Esophagus (tissue), 2 donors: ENCODE results near the gene HPGDS. TPM values are rescaled to one million over a fixed set of nuclear protein-coding genes. Genes with fewer than 3 reads are reported as not detected.
"Not testable (repeated sequence)": the region's sequence is repeated elsewhere in the genome, so short reads cannot be mapped to it uniquely, and the experiment has no call there.

Experiments used
- H3K27ac ChIP-seq, 2 donors: one replicate each; pipeline ENCODE4 v1.5.1; 2013; ENCODE audit warnings: low read depth in 2 of 2, mild to moderate bottlenecking in 2 of 2, inconsistent platforms in 1 of 2, low read length in 1 of 2, moderate library complexity in 1 of 2
- H3K27me3 ChIP-seq, 2 donors: one replicate each; pipeline ENCODE4 v1.6.1; 2013; ENCODE audit warnings: low read length in 2 of 2, control low read depth in 1 of 2, mild to moderate bottlenecking in 1 of 2; ENCODE audit not compliant: insufficient read depth in 2 of 2, control insufficient read depth in 1 of 2
- H3K36me3 ChIP-seq, 2 donors: one replicate each; pipeline ENCODE4 v1.6.1; 2013; ENCODE audit warnings: low read length in 1 of 2; ENCODE audit not compliant: control insufficient read depth in 2 of 2, insufficient read depth in 2 of 2
- H3K4me1 ChIP-seq, 2 donors: one replicate each; pipeline ENCODE4 v1.6.1; 2013; ENCODE audit warnings: low read length in 1 of 2; ENCODE audit not compliant: control insufficient read depth in 2 of 2, insufficient read depth in 2 of 2
- H3K4me3 ChIP-seq, 2 donors: one replicate each; pipeline ENCODE4 v1.5.1; 2013; ENCODE audit warnings: low read length in 2 of 2, mild to moderate bottlenecking in 2 of 2, low read depth in 1 of 2, moderate library complexity in 1 of 2
- H3K9me3 ChIP-seq, 2 donors: one replicate each; pipeline ENCODE4 v1.6.1; 2013; ENCODE audit warnings: mild to moderate bottlenecking in 2 of 2, low read depth in 1 of 2, low read length in 1 of 2, moderate library complexity in 1 of 2; ENCODE audit not compliant: control insufficient read depth in 2 of 2, insufficient read depth in 1 of 2
- WGBS, 2 donors: extraction: QIAGEN DNeasy Blood & Tissue Kit; methylation state at CpG; one replicate each; pipeline ENCODE4 v1.1.7; 2013; 5-methylcytosine and 5-hydroxymethylcytosine counted together
- polyA plus RNA-seq, 2 donors: library from polyadenylated mRNA; stranded (reverse); fragments of 200-250 nt; gene quantifications; one replicate each; pipeline ENCODE4 v1.2.3, GENCODE V29; 2013
- donor health status: healthy with polysubstance abuse.
- donor health status: Bipolar disorder and iron deficiency.

Gene HPGDS
- polyA plus RNA-seq, 2 donors, result 0.33 to 0.44 TPM

DNA sequence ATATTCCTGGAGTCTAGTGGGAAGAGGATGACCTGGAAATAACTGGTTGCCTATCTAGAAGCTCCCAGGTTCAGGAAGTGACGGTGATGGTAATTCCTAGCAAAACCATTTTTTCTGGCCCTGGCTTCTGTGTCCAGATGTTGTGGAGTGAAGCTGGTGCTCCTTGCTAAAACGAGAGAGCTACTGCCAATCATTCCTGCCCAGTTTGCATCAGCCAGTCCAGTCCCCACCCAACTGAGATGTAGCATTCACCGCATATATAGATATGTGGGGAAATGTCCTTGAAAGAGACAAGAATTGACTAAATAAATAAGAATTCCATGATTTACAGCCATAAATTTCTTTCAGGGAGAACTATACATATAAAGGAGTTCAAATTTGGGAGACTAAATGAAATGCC, 6.3 kb downstream of the HPGDS start:
- Histone ChIP-seq H3K4me3 (no peak overlapping the region), H3K27me3 (no peaks in the 10 kb centered on the region), H3K36me3 (no peaks in the 10 kb centered on the region), H3K9me3 (no peaks in the 10 kb centered on the region), H3K4me1 (no peaks in the 10 kb centered on the region), H3K27ac (no peak overlapping the region)
- 77 to 80% methylated on average over 3 of the region's 3 CpGs for WGBS, 2 donors

DNA sequence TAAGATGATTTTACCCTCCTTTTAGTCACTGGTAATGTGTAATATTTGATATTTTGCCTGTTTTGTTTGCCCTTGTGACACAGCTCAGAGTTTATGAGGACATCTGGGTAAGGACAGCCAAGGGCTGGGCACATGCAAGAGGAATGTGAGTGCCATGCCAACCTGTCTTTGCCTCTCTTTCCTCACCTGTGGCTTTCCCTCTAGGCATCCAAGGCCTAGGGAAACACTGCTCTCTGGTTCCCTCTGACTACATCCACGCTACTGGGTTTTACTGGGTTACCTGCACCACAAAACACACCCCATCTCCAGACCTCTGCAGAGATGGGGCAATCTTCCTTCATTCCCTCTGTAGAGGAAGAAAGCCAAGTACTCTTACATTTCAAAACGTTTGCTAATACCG, 7.7 kb downstream of the HPGDS start:
- H3K27ac ChIP-seq, result no peak overlapping the region
- no peaks in the 10 kb centered on the region for H3K36me3 ChIP-seq
- WGBS, 2 donors, result 77 to 82% methylated on average over 3 of the region's 3 CpGs
- H3K27me3 ChIP-seq, result no peaks in the 10 kb centered on the region
- H3K9me3 ChIP-seq, result no peaks in the 10 kb centered on the region
- no peaks in the 10 kb centered on the region for H3K4me1 ChIP-seq
- H3K4me3 ChIP-seq, result no peak overlapping the region

GRCh38 chr4:94334476-94334875, 8.2 kb downstream of the HPGDS start:
- H3K27me3 ChIP-seq, result no peaks in the 10 kb centered on the region
- H3K9me3 ChIP-seq, result no peaks in the 10 kb centered on the region
- H3K27ac ChIP-seq, result no peak overlapping the region
- 68 to 74% methylated on average over 2 of the region's 2 CpGs for WGBS, 2 donors
- no peak overlapping the region for H3K4me3 ChIP-seq
- no peaks in the 10 kb centered on the region for H3K36me3 ChIP-seq
- H3K4me1 ChIP-seq, result no peaks in the 10 kb centered on the region

DNA sequence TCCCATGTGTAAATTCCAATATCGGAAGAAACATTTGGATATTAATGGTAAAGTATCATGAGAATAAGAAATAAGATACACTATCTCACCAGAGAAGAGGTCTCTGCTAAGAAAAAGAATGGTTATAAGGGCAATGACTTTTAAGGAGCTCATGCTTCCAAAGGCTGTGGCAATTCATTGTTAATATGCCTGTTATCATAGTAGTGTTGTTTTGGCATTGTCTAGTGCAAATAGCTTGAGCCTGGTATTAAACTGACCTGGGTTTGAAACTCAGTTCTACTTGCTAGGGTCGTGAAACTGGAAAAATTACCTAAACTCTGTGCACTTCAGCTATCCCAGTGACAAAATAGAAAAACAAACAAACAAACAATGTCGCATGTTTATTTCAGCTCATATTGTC, 8.8 kb downstream of the HPGDS start:
- 83 to 85% methylated on average over 3 of the region's 3 CpGs for WGBS, 2 donors
- no peaks in the 10 kb centered on the region for H3K36me3 ChIP-seq
- no peak overlapping the region for H3K4me3 ChIP-seq
- H3K27ac ChIP-seq, result no peak overlapping the region
- H3K4me1 ChIP-seq, result no peaks in the 10 kb centered on the region
- no peaks in the 10 kb centered on the region for H3K27me3 ChIP-seq
- H3K9me3 ChIP-seq, result no peaks in the 10 kb centered on the region

- H3K4me3 ChIP-seq, result no peak overlapping the region
- H3K27ac ChIP-seq, result no peak overlapping the region
- H3K4me1 ChIP-seq, result no peaks in the 10 kb centered on the region
- 60 to 68% methylated on average over 5 of the region's 5 CpGs for WGBS, 2 donors
- no peaks in the 10 kb centered on the region for H3K9me3 ChIP-seq
- no peaks in the 10 kb centered on the region for H3K36me3 ChIP-seq
- H3K27me3 ChIP-seq, result no peaks in the 10 kb centered on the region
These were observed 9.5 kb downstream of the HPGDS start for GRCh38 chr4:94332983-94333590.

DNA sequence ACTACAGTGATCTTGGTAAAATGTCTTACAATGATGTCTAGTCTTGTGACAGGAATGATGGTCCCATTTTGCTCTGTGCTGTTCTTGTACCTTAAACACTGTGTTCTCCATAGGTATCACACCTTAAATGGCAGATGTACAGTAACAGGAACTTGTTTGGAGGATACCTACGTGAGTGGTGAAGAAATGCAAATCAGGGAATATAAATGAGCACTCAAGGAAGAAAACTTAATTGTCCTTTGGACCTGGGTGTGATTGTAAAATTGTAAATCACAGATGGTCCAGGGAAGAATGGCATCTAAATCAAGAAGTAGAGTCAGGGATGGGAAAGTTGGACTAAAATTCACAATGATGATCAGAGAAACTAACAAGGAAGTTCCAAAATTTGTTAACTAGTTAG, 12.7 kb downstream of the HPGDS start:
- H3K4me3 ChIP-seq, result no peak overlapping the region
- WGBS, 2 donors, result 49 to 60% methylated on average over 1 of the region's 1 CpG
- no peak overlapping the region for H3K27ac ChIP-seq
- H3K9me3 ChIP-seq, result peaks cover 5 to 10% of the 10 kb centered on the region in 2 donors
- no peaks in the 10 kb centered on the region for H3K4me1 ChIP-seq
- H3K27me3 ChIP-seq, result no peaks in the 10 kb centered on the region
- no peaks in the 10 kb centered on the region for H3K36me3 ChIP-seq

DNA sequence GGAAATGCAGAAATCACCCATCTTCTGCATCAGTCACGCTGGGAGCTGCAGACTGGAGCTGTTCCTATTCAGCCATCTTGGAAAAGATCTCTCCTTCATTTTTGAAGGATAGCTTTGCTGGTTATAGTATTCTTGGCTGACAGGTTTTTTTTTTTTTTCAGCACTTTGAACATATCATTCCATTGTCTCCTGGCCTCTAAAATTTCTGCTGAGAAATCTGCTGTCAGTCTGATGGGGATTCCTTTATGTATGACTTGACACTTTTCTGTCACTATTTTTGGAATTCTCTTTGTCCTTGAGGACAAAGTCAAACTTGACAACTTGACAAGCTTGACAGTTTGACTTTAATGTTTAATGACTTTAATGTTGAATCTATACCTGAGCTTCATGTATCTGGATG, 16.8 kb downstream of the HPGDS start:
- WGBS, 2 donors, result 90% methylated on average over 1 of the region's 1 CpG
- H3K36me3 ChIP-seq, result no peaks in the 10 kb centered on the region
- peaks cover 5 to 10% of the 10 kb centered on the region in 2 donors for H3K9me3 ChIP-seq
- no peaks in the 10 kb centered on the region for H3K27me3 ChIP-seq
- H3K4me1 ChIP-seq, result no peaks in the 10 kb centered on the region
- no peak overlapping the region for H3K27ac ChIP-seq
- no peak overlapping the region for H3K4me3 ChIP-seq

GRCh38 chr4:94319927-94320326, 22.7 kb downstream of the HPGDS start:
- not testable (repeated sequence) for H3K36me3 ChIP-seq

GRCh38 chr4:94307231-94307871, 35.3 kb downstream of the HPGDS start:
- H3K4me3 ChIP-seq, result no peak overlapping the region
- H3K27ac ChIP-seq, result no peak overlapping the region
- no peaks in the 10 kb centered on the region for H3K9me3 ChIP-seq
- no peaks in the 10 kb centered on the region for H3K27me3 ChIP-seq
- H3K4me1 ChIP-seq, result no peaks in the 10 kb centered on the region
- H3K36me3 ChIP-seq, result no peaks in the 10 kb centered on the region
- 86 to 89% methylated on average over 4 of the region's 4 CpGs for WGBS, 2 donors

More at GRCh38 chr4:94319927-94320326, 22.7 kb downstream of the HPGDS start:
- not testable (repeated sequence) for H3K27me3 ChIP-seq, H3K4me3 ChIP-seq, H3K9me3 ChIP-seq, H3K4me1 ChIP-seq, H3K27ac ChIP-seq

GRCh38 chr4:94306713-94307112, 35.9 kb downstream of the HPGDS start:
- Histone ChIP-seq H3K36me3 (no peaks in the 10 kb centered on the region), H3K9me3 (no peaks in the 10 kb centered on the region), H3K4me1 (no peaks in the 10 kb centered on the region), H3K27me3 (no peaks in the 10 kb centered on the region), H3K4me3 (no peak overlapping the region), H3K27ac (no peak overlapping the region)
- WGBS, 2 donors, result 62 to 63% methylated on average over 3 of the region's 3 CpGs
